GM21723 (cell line): ENCODE measurements around the gene MEPCE.

Source experiments
- ATAC-seq: cut with Tn5 transposase; IDR thresholded peaks from one replicate; pipeline ENCODE4 v1.9.1; 2021; ENCODE audit warnings: mild to moderate bottlenecking, moderate library complexity; ENCODE audit not compliant: unreplicated experiment

MEPCE gene

DNA sequence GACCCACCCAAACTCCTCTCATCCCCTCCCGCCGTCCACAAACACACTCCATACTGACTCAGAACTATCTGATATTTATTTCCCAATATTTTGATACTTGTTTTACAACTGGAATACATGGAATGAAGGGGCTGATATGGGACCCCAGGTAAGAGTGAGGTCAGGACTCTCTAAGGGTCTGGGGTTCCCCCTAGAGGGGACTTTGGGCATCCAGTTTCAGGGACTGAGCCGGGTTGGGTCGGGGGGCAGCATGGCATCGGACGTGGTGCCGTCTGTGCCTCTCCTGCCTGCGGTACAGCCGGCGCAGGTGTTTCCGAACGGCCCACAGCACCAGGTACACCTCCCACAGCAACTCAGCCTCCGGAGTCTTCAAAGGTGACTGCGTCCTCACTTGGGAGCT is 26.9 kb downstream of the MEPCE start:
- no peak for ATAC-seq

DNA sequence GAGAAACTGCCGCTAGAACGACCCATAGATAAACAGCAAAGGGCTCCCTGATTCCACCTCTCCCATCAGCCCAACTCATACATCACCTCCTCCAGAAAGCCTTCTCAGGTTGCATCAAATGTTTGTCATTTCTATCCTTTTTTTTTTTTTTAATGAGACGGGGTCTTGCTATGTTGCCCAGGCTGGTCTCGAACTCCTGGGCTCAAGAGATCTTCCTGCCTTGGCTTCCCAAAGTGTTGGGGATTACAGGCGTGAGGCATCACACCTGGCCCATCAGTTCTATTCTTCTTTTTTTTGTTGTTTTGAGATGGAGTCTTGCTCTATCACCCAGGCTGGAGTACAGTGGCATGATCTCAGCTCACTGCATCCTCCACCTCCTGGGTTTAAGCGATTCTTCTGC is 27.4 kb downstream of the MEPCE start:
- ATAC-seq, result no peak

DNA sequence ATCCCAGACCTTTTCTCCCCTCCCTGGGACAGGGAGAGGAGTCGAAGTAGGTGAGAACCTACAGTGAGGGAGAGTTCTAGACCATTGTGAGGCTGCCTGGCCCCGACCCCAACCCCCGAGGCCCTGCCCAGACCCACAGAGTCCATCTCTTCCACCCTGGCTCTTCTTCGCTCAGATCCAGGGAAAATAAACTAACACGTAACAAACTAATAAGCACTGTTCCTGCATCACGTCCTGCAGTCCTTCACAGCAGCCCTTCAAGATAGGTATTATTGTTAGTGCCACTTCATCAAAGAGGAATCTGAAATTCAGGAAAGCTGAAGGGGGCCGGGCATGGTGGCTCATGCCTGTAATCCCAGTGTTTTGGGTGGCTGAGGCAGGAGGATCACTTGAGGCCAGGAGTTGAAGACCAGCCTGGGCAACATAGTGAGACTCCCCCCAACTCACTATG is 34.6 kb downstream of the MEPCE start, which contains the start of gene SPACDR:
SPACDR (minus strand) TSS at position 51 of the 451 bp plus-strand sequence. CDS start 235 bp downstream, outside the sequence.
- no peak for ATAC-seq

DNA sequence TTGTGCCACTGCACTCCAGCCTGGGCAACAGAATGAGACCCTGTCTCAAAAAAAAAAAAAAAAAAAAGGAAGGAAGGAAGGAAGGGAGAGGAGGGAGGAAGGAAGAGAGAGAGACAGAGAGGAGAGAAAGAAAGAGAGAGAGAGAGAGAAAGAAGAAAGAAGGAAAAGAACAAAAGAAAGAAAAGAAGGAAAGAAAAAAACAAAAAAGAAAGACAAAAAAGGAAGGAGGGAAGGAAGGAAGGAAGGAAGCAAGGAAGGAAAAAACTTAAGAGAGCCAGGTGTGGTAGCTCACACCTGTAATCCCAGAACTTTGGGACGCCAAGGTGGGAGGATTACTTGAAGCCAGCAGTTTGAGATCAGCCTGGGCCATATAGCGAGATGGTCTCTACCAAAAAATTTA is 35.2 kb downstream of the MEPCE start:
- ATAC-seq, result no peak

DNA sequence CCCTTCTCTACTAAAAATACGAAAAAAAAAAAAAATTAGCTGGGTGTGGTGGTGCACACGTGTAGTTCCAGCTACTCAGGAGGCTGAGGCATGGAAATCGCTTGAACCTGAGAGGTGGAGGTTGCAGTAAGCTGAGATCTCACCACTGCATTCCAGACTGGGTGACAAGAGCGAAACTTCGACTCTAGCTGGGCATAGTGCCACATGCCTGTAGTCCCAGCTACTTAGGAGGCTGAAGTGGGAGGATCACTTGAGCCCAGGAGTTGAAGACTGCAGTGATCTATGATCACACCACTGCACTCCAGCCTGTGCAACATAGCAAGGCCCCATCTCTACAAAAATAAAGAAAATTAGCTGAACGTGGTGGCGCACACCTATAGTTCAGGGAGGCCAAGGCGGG is 35.7 kb downstream of the MEPCE start:
- ATAC-seq, result no peak

DNA sequence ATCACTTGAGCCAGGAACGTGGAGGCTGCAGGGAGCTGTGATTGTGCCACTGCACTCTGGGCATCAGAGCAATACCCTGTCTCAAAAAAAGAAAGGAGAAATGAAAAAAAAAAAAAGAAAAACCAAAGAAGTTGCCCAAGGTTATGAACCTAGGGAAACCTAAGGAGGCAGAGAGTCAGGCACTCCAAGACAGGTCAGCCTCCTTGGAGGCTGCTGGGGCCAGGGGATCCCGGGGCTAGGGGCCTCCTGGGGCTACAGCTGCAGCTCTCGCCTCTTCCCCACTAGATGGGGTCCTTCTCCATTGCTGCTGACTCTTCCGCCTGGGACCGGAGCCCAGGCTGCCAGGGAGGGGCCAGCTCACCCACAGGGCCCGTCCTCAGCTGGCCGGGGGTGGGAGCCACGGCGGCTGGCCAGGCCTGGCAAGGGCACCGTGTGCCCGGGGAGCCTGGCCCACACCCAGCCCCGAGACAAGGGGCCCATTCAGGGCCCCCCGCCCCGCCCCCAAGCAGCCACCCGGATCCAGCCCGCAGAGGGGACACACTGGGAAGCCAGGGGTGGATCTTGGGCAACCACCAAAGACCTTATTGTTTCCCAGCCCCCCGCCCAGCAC is 36.2 kb downstream of the MEPCE start:
- ATAC-seq, result no peak

DNA sequence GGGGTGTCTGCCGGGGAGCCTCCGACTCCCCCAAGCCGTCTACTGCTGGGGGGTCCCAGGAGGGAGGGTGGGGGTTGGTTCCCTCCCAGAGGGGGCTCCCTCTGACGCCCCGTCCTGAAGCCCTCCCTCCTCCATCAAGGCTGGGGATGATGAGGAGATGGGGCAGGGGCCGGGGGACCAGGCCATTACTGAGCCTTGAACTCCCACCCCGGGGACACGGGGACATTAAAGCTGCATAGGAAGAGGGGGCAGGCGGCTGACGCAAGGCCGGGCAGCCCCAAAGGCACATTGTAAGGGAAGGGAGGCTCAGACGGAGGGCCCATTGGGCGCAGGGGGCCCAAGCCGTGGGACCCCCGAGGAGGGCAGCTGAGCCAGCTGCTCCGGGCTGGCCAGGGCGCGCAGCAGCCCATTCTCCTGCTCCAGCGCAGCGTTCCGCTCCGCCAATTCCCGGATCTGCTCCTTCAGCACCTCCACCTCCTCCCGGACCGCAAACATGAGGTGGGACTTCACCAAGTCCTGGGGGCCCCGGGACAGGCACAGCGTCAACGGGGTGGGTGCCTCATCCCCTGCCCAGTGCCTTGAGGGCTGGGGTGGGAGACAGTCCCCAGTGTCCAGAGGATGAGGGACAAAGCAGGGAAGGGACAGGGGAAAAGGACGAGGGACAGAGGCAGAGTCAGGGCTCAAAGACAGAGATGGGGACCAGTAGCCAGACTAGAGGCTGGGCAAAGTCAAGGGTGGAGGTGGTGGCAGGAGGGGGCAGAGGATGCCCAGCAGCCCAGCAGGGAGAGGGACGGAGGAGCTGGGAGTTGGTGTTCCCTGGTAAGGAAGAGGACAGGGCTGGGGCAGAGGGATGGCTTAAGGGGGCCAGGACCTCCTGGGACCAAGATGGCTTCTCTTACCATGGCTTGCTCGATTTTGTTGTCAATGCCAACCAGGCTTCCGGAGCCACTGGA is 37.3 kb downstream of the MEPCE start:
- ATAC-seq, result no peak

DNA sequence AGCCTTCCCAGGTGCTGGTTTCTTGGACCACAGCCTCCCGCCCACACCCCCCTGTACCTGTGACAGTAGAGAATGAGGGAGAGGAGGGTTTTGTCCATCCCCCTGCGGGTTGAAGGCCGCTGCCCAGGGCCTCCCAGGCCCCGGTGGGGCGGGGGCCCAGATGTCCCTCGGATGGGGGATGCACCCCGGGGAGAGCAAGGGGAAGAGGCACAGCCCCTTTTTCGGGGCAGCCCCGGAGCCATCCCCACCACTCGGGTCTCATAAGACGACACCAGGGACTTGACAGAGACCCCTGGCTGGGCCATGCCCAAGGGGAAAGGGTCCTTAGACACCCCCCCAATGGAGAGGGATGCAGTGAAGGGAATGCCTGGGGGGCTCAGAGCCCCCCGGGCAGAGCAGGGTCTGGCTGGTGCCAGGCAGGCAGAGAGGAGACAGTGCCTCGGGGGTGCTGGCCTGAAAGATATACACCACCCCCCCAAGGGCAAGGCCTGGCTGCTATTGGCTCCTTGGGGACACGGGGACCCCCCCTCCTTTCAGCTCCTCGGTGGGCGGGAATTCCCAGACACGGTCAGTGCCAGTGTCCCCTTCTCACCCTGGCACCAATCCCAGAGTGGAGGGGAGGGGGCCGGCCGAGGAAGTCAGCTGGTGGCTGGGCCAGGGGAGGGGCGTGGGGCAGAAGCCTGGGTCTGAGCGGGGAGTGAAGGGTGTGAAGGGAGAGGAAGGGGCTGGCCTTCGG is 38.2 kb downstream of the MEPCE start:
- no peak for ATAC-seq

DNA sequence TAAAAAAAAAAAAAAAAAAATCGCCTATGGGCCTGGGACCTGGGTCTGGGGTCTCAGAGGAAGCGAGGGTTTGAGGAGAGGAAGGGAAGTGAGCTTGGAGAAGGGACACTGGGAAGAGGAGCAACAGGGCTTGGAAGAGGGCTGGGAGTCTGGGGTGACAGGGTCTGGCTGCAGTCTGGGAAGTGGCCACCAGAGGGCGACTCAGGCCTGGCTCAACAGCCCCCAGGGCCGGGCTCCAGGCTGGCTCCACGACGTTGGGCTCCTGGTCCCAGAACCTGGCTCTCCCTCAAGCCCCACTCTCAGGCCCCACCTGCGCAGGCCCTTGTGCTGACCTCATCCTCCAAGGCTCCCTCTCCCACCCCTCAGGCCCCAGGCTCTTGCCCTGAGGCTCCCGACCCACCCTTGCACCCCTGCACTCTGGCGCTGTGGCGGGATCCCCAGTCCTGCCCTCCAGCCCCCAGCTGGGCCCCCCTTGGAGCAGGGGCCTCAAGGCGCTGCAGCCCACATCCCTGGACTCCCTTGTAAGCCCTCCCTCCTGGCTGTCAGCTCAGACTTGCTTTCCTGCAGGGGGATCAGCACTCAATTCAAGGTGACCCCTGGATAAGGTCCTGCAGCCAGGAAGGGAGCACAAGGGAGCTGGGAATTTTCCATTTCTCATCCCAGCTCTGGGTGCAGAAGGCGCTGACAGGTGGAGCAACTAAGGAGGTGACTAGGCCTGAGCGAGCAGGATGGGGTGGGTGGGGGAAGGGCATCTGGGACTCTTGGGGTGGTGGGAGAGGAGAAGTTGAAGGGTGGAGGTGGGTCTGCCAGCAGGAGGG is 39.8 kb downstream of the MEPCE start:
- ATAC-seq, result no peak

DNA sequence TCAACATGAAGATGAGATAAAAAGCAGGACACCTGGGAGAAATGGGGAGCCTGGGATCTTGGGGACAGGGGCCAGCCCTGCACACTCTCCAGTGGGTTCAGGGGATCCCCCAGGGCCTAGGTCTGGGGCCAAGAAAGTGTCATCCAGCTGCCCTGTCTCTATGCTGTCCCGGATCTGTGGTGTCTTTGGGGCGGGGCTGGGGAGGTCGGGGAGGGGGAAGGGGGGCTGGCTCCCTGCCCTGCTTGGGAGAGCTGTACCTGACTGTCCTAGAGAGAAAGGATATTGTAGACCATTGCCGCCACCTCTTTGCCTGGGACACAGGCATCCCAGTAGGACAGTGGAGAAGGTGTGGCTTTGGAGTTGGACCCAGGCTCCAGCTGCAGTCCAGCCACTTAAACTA is 41.4 kb downstream of the MEPCE start:
- ATAC-seq, result no peak

DNA sequence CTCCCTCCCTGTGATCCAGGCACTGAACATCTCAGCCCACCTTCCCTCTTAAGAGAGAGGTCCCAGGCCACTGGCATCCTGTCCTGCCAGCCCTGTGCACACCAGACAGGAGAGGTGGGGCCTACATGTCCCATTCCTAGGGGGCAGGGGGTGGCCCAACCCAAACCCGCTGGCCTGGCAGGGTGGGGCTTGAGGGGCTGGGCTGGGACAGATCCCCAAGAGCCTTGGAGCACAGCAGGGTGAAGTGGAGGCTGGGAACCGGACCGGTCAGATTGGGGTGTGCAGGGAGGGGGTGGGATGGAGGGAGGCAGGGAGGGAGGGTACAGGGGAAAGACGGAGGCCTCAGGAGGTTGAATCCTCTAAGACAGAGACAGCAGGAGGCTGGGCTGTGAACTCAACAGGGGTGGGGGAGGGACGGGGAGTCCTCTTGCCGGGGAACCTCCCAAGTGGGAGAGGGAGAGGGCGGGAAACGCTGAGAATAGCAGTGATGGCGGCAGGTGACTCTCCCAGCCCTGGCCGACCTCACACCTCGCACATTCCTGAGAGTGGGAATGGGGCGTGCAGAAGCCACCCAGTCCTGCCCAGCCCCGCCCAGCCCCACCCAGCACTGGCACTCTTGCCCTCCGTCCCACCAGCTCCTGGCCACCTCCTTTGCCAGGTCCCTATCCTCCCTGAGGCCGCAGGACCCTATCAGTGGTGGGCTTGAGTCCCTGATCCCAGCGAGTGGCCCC is 42.7 kb downstream of the MEPCE start:
- ATAC-seq, result no peak

DNA sequence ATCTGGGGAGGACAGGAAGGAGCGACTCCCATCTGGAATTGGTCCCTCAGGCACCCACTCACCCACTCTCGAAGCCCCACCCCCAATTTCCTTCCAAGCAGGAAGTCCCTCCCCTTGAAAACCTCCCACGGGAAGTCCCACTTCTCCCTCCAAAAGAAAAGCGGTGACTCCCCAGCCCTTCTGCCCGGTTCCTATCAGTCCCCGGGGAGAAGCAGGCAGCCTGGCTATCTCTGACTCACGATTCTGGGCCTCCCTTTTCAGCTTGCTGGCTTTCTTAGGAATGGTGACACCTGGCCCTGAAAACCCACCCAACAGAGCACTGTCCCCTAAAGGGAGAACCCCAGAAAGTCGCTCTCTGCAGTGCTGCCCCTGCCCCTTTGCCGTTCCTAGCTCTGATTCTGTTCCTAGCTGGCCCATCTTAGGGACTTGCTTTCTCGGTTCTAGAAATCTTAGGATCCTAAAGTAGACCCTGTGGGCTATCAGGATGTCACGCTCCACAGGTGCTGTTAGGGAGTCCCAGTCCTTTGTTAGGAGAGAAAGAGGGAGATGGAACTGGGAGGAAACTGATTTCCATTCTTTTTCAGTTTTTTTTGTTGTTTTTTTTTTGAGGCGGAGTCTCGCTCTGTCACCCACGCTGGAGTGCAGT is 43.3 kb downstream of the MEPCE start:
- ATAC-seq, result no peak

DNA sequence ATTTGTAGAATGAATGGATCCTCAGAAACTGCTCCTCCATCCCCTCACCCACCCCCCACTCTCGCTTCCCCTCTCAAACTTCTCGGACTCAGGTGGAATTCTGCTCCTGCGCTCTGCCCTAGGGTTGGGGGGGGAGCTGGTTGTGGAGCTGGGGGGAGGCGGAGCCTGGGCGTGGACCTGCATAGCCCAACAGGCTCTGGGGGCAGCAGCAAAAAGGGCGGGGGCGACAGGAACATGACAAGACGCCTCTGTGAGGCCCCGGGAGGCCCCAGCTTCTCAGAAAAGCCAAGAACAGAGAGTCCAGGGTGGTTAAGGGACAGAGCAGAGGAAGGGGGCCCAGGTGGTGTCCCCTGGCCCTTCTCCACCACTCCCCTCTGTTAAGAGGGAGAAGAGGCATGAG is 45.9 kb downstream of the MEPCE start:
- ATAC-seq, result no peak

DNA sequence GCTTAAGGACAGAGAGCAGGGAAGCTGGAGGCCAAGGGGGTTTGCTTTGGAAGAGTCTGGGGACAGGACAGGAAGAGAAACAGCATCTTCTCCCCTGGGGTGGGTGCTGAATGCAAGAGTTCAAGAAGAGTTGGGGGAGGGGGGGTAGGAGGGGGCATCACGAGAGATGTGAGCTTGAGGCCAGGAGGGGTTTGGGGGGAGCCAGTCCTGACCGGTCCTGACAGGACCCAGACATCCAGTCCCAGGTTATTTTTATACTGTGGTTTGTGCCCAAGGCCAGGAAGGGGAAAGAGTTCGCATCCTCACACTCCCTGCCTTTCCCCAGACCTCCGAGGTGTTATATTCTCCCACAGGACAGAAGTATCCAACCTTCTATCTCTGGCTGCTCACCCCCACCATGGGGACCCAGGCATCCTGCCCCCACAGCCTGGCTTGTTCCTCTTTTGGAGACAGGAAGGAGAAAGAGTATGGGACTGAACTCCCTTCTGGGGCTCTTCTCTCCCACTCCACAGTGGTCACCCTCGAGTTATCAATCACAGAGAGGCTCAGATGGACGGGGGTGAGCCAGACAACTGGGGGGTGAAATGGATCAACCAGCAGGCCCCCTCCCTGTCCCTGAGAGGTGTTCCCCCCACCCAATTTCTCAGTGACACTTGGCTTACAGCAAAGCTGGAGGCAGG is 46.6 kb downstream of the MEPCE start:
- ATAC-seq, result no peak

DNA sequence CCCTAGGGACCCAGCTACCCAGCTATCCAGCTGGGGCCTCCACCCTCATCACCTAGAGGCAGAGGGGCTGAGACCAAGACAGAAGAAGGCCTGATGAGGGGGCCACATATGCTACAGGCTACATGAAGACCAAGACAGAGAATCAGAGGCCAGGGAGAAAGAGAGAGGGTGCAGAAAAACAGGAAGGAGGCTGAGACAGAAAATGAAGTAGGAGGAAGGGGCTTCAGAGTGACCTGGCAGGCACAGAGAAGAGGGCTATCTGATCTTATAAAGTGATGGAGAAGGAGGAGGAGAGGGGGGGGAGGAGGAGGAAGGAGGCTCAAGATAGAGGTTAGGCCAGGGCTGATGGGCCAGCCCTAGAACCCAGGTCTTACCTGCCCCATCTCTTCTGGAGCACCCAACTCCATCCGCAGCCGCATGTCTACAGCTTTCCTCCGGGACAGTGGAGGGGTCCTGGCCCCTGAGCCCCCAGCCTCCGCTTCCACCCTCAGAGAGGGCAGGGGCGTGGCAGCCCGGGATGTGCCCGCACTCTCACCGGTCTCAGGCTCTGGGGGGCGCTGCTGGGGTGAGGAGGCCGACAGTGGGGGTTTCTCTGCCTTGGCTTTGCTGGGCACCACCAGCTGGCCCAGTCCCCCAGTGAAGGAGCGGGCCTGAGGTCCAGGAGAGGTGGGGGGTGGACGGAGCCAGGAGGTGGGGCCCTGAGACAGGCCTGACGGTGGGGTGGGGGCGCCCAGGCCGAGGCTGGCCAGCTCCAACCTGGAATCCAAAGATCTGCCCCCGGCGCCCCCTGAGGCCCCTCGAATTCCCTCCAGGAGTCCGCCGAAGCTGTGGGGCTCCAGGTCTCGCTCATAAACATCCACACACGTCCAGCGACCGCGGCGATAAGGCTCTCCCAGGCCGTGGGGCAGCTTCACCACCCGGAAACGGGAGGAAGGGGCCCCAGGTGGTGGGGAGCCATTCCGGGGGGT is 47.6 kb downstream of the MEPCE start:
- ATAC-seq, result no peak

DNA sequence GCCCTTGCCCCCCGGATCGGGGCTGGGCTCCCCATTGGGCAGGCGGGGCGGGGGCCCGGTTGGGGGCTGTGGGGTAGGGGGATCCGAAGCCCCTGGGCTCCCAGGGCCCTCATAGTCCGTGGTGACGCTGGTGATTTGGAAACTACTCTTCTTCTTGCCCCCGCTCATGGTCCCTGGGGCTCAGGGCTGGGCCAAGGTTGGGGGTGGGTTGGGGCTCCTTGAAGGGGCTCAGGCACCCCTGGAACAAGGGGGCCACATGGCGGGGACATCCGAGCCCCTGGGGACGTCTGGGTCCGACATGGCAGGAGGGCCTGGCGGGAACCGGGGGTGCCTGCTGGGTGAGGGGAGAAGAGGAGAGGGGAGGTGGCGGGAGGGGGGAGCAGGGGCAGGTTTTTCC is 48.2 kb downstream of the MEPCE start:
- no peak for ATAC-seq

DNA sequence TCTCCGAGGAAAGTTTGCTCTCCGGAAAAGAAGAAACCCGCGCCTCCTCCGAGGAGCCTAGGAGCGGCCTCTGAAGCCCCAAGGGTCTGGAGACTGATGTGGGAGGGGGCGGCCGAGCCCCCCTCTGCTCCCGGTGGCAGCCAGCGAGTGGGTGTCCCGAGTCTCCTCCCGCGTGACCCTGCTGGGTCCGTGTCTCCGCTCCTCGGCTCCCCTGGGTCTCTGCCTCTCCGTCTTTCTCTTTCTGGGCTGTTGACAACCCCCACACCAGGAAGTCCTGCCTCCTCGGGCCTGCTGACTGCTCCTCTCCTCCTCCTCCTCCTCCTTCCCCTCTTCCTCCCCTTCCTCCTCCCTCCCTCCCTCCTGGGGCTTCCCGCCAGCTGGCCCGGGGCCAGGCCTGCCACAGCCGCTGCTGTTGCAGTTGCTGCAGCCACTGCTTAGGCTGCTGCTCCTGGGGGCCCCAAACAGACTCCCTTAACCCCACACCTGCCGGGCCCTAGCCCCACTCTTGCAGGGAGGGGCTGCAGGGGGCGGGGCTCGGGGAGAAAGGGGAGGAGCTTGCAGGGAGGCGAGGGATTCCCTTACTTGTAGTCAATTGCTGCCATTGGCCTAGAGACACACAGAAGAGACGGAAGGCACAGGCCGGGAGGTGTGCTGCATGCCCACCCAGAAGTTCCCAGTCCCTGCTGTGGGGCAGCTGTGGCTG is 49.5 kb downstream of the MEPCE start, which contains the start of gene TSC22D4:
TSC22D4 (minus strand) TSS at position 257 of the 703 bp plus-strand sequence. CDS start 1,176 bp downstream, outside the sequence.
- ATAC-seq, result peak; percentile 60
